Liver (tissue), 9 donors: ENCODE data around the gene ABCA13. TPM values are rescaled to one million over a fixed set of nuclear protein-coding genes. Genes with fewer than 3 reads are reported as not detected.

Experiments used
- DNase-seq: peaks from one replicate; pipeline ENCODE4 v3.0.0-alpha.2; 2017; ENCODE audit warnings: low spot score
- H3K27ac ChIP-seq, 2 donors: one replicate each; pipeline ENCODE4 v1.7.0; 2013; ENCODE audit warnings: inconsistent platforms in 2 of 2, low read length in 2 of 2, control low read depth in 1 of 2, low read depth in 1 of 2, mild to moderate bottlenecking in 1 of 2
- H3K27me3 ChIP-seq, 4 donors: one replicate each; pipeline versions ENCODE4 v1.6.1 to v1.7.0; 2013; ENCODE audit warnings: low read length in 3 of 4, inconsistent platforms in 1 of 4, mild to moderate bottlenecking in 1 of 4, moderate library complexity in 1 of 4; ENCODE audit not compliant: control insufficient read depth in 4 of 4, insufficient read depth in 4 of 4
- H3K36me3 ChIP-seq, 4 donors: one replicate each; pipeline versions ENCODE4 v1.6.1 to v1.7.0; 2013; ENCODE audit warnings: low read length in 3 of 4, mild to moderate bottlenecking in 3 of 4, low read depth in 1 of 4, moderate library complexity in 1 of 4; ENCODE audit not compliant: control insufficient read depth in 4 of 4, insufficient read depth in 3 of 4
- H3K4me1 ChIP-seq, 4 donors: one replicate each; pipeline versions ENCODE4 v1.6.1 to v1.7.0; 2013; ENCODE audit warnings: low read length in 3 of 4, mild to moderate bottlenecking in 3 of 4, moderate library complexity in 1 of 4; ENCODE audit not compliant: control insufficient read depth in 4 of 4, insufficient read depth in 4 of 4
- H3K4me3 ChIP-seq, 3 donors: one replicate each; pipeline versions ENCODE4 v1.6.1 to v1.7.0; 2013; ENCODE audit warnings: low read length in 3 of 3, control low read depth in 1 of 3, low read depth in 1 of 3, mild to moderate bottlenecking in 1 of 3
- H3K9ac ChIP-seq, 2 donors: one replicate each; pipeline ENCODE4 v1.7.0; 2013; ENCODE audit warnings: low read length in 2 of 2, mild to moderate bottlenecking in 2 of 2, moderate library complexity in 2 of 2, control low read depth in 1 of 2, low read depth in 1 of 2
- H3K9me3 ChIP-seq, 4 donors: one replicate each; pipeline versions ENCODE4 v1.6.1 to v1.7.0; 2013; ENCODE audit warnings: low read length in 3 of 4; ENCODE audit not compliant: control insufficient read depth in 4 of 4
- CTCF ChIP-seq: fragments of 150-350 bp; IDR thresholded peaks from 2 replicates; pipeline ENCODE4 v1.5.1; 2017; ENCODE audit warnings: improper control_type of control experiment, low read depth, low read length; ENCODE audit not compliant: missing input control
- EGR1 ChIP-seq, 2 donors: IDR thresholded peaks; 2 replicates each; pipeline ENCODE4 v1.6.1; 2016 to 2018; ENCODE audit warnings: antibody characterized with exemption in 2 of 2, low read depth in 2 of 2
- FOXA1 ChIP-seq: IDR thresholded peaks from 2 replicates; pipeline ENCODE4 v1.6.1; 2016; ENCODE audit warnings: antibody characterized with exemption
- FOXA2 ChIP-seq: IDR thresholded peaks from 2 replicates; pipeline ENCODE4 v1.6.1; 2016; ENCODE audit warnings: antibody characterized with exemption
- GABPA ChIP-seq, 2 donors: IDR thresholded peaks in 1 of 2; conservative IDR thresholded peaks in 1 of 2; 2 replicates each; pipeline ENCODE4 v1.6.1; 2016; ENCODE audit warnings: antibody characterized with exemption in 2 of 2, mild to moderate bottlenecking in 1 of 2, moderate library complexity in 1 of 2
- HNF4A ChIP-seq, 2 donors: conservative IDR thresholded peaks; 2 replicates each; pipeline ENCODE4 v1.6.1; 2016; ENCODE audit warnings: antibody characterized with exemption in 2 of 2, mild to moderate bottlenecking in 2 of 2
- JUND ChIP-seq, 2 donors: IDR thresholded peaks; 2 replicates each; pipeline ENCODE4 v1.6.1; 2016; ENCODE audit warnings: antibody characterized with exemption in 2 of 2
- NR2F2 ChIP-seq: IDR thresholded peaks from 2 replicates; pipeline ENCODE4 v1.6.1; 2016; ENCODE audit warnings: antibody characterized with exemption
- RXRA ChIP-seq, 2 donors: IDR thresholded peaks; 2 replicates each; pipeline ENCODE4 v1.6.1; 2017 to 2018; ENCODE audit warnings: antibody characterized with exemption in 2 of 2, mild to moderate bottlenecking in 1 of 2
- SP1 ChIP-seq: IDR thresholded peaks from 2 replicates; pipeline ENCODE4 v1.6.1; 2018; ENCODE audit warnings: antibody characterized with exemption, mild to moderate bottlenecking
- TAF1 ChIP-seq: conservative IDR thresholded peaks from 2 replicates; pipeline ENCODE4 v1.6.1; 2016; ENCODE audit warnings: antibody characterized with exemption, mild to moderate bottlenecking
- YY1 ChIP-seq: IDR thresholded peaks from 2 replicates; pipeline ENCODE4 v1.6.1; 2016; ENCODE audit warnings: antibody characterized with exemption, mild to moderate bottlenecking
- whole genome bisulfite sequencing: extraction: QIAGEN DNeasy Blood & Tissue Kit; methylation state at CpG from one replicate; pipeline ENCODE4 v1.1.7; 2013; 5-methylcytosine and 5-hydroxymethylcytosine counted together
- polyA plus RNA-seq, 2 donors: library from polyadenylated mRNA; stranded (reverse) in 1 of 2; unstranded in 1 of 2; fragments of 200-250 nt in 1 of 2; fragments of >200 nt in 1 of 2; fragmentation: Nextera tagmentation in 1 of 2; extraction: Ambion mirVana in 1 of 2; gene quantifications; one replicate each; pipeline versions ENCODE4 v1.2.1 to v1.2.3, GENCODE V29; 2013 to 2015
- total RNA-seq, 2 donors: library from RNA; depleted of rRNA; stranded (reverse); fragments of >200 nt; gene quantifications; one replicate each; pipeline ENCODE4 v1.2.3, GENCODE V29; 2014
- TF ChIP-seq, protein P1 (sequence below): IDR thresholded peaks from 2 replicates; pipeline ENCODE4 v1.6.1; 2016; ENCODE audit warnings: antibody characterized with exemption
- TF ChIP-seq, protein P2 (sequence below): IDR thresholded peaks from 2 replicates; pipeline ENCODE4 v1.6.1; 2016; ENCODE audit warnings: antibody characterized with exemption, mild to moderate bottlenecking
- TF ChIP-seq, protein P3 (sequence below): IDR thresholded peaks from 2 replicates; pipeline ENCODE4 v1.6.1; 2016; ENCODE audit warnings: antibody characterized with exemption
- TF ChIP-seq, protein P4 (sequence below): IDR thresholded peaks from 2 replicates; pipeline ENCODE4 v1.6.1; 2016; ENCODE audit warnings: antibody characterized with exemption
- donor health status: healthy.
- donor health status: healthy.
- donor health status: healthy.
- donor health status: healthy.
- donor health status: healthy.

The ABCA13 gene
- total and polyA plus RNA-seq, 4 donors, result 0.22 to 1.0 (median 0.66) TPM

DNA sequence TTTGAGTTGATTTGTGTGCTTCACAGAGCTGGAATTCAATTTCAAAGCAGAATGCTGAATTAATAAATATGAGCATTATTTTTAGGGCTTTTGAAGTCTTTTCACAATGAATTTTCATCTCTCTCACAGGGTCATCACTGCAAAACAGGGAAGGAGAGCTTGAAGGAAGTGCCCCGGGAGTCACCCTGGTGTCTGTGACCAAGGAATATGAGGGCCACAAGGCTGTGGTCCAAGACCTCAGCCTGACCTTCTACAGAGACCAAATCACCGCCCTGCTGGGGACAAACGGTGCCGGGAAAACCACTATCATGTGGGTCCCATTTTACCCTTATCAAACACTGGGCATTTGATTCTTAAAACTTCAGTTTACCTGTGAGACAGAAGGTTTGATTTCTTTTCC lies 217.7 kb downstream of the ABCA13 start:
- Histone ChIP-seq H3K9me3 (peaks cover 0 to 8% (median 0%) of the 10 kb centered on the region in 4 donors), H3K4me3 (no peak overlapping the region), H3K4me1 (no peaks in the 10 kb centered on the region), H3K36me3 (no peaks in the 10 kb centered on the region), H3K9ac (no peak overlapping the region), H3K27me3 (no peaks in the 10 kb centered on the region), H3K27ac (no peak overlapping the region)
- TF ChIP-seq YY1 (no peak), EGR1 (IDR thresholded peaks at IDR 0.05; ENCODE audit: low read depth in 2 of 2) (no peak), CTCF (no peak), GABPA (IDR thresholded peaks at IDR 0.05 in 1 of 2, conservative IDR thresholded peaks at IDR 0.05 in 1 of 2) (no peak), TAF1 (no peak), JUND (IDR thresholded peaks at IDR 0.05) (no peak), FOXA2 (no peak), FOXA1 (no peak), HNF4A (conservative IDR thresholded peaks at IDR 0.05) (no peak), SP1 (no peak), RXRA (IDR thresholded peaks at IDR 0.05) (no peak), NR2F2 (no peak)
- TF ChIP-seq, protein P1, sequence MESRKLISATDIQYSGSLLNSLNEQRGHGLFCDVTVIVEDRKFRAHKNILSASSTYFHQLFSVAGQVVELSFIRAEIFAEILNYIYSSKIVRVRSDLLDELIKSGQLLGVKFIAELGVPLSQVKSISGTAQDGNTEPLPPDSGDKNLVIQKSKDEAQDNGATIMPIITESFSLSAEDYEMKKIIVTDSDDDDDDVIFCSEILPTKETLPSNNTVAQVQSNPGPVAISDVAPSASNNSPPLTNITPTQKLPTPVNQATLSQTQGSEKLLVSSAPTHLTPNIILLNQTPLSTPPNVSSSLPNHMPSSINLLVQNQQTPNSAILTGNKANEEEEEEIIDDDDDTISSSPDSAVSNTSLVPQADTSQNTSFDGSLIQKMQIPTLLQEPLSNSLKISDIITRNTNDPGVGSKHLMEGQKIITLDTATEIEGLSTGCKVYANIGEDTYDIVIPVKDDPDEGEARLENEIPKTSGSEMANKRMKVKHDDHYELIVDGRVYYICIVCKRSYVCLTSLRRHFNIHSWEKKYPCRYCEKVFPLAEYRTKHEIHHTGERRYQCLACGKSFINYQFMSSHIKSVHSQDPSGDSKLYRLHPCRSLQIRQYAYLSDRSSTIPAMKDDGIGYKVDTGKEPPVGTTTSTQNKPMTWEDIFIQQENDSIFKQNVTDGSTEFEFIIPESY, result no peak
- TF ChIP-seq, protein P2, sequence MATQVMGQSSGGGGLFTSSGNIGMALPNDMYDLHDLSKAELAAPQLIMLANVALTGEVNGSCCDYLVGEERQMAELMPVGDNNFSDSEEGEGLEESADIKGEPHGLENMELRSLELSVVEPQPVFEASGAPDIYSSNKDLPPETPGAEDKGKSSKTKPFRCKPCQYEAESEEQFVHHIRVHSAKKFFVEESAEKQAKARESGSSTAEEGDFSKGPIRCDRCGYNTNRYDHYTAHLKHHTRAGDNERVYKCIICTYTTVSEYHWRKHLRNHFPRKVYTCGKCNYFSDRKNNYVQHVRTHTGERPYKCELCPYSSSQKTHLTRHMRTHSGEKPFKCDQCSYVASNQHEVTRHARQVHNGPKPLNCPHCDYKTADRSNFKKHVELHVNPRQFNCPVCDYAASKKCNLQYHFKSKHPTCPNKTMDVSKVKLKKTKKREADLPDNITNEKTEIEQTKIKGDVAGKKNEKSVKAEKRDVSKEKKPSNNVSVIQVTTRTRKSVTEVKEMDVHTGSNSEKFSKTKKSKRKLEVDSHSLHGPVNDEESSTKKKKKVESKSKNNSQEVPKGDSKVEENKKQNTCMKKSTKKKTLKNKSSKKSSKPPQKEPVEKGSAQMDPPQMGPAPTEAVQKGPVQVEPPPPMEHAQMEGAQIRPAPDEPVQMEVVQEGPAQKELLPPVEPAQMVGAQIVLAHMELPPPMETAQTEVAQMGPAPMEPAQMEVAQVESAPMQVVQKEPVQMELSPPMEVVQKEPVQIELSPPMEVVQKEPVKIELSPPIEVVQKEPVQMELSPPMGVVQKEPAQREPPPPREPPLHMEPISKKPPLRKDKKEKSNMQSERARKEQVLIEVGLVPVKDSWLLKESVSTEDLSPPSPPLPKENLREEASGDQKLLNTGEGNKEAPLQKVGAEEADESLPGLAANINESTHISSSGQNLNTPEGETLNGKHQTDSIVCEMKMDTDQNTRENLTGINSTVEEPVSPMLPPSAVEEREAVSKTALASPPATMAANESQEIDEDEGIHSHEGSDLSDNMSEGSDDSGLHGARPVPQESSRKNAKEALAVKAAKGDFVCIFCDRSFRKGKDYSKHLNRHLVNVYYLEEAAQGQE, result no peak
- TF ChIP-seq, protein P3, sequence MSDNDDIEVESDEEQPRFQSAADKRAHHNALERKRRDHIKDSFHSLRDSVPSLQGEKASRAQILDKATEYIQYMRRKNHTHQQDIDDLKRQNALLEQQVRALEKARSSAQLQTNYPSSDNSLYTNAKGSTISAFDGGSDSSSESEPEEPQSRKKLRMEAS, result no peak
- TF ChIP-seq, protein P4, sequence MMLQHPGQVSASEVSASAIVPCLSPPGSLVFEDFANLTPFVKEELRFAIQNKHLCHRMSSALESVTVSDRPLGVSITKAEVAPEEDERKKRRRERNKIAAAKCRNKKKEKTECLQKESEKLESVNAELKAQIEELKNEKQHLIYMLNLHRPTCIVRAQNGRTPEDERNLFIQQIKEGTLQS, result no peak
- 66% methylated on average over 4 of the region's 4 CpGs for WGBS
- no peak for DNase-seq

- no peaks in the 10 kb centered on the region for H3K4me1 ChIP-seq
- no peaks in the 10 kb centered on the region for H3K36me3 ChIP-seq
- H3K27me3 ChIP-seq, result no peaks in the 10 kb centered on the region
- no peak overlapping the region for H3K9ac ChIP-seq
- WGBS, result 34% methylated on average over 2 of the region's 2 CpGs
- DNase-seq, result no peak
- H3K27ac ChIP-seq, result no peak overlapping the region
- no peak overlapping the region for H3K4me3 ChIP-seq
- H3K9me3 ChIP-seq, result peaks cover 0 to 8% (median 0%) of the 10 kb centered on the region in 4 donors
- TF ChIP-seq, protein P2, result no peak
- TF ChIP-seq YY1, result no peak
- TF ChIP-seq FOXA2, result no peak
- TF ChIP-seq GABPA (IDR thresholded peaks at IDR 0.05 in 1 of 2, conservative IDR thresholded peaks at IDR 0.05 in 1 of 2), result no peak
- TF ChIP-seq JUND (IDR thresholded peaks at IDR 0.05), result no peak
- no peak for TF ChIP-seq HNF4A (conservative IDR thresholded peaks at IDR 0.05)
- TF ChIP-seq SP1, result no peak
- no peak for TF ChIP-seq CTCF
These were observed 218.7 kb downstream of the ABCA13 start for GRCh38 chr7:48389977-48390376.
